SK-N-SH treated with all-trans-retinoic acid at 6 μM for 48 hours (cell line): ENCODE data around the gene FTO.
A peak's percentile ranks its signal among the peaks of the same experiment; 100 is the strongest.

ENCODE experiments used
- BACH2 ChIP-seq: fragments of 250-450 bp; sonication (Bioruptor Pico); IDR thresholded peaks from 2 replicates; pipeline ENCODE4 v1.9.0; 2021; ENCODE audit warnings: mild to moderate bottlenecking, borderline replicate concordance
- CREB5 ChIP-seq: fragments of 250-450 bp; sonication (Bioruptor Pico); IDR thresholded peaks from 2 replicates; pipeline ENCODE4 v1.5.1; 2020; ENCODE audit warnings: low read depth, mild to moderate bottlenecking, moderate library complexity
- CSDC2 ChIP-seq: fragments of 250-450 bp; sonication (Bioruptor Pico); IDR thresholded peaks from 2 replicates; pipeline ENCODE4 v1.5.0; 2020; ENCODE audit warnings: mild to moderate bottlenecking, moderate library complexity
- GLIS3 ChIP-seq: fragments of 250-450 bp; sonication (Bioruptor Pico); IDR thresholded peaks from 2 replicates; pipeline ENCODE4 v1.5.0; 2020; ENCODE audit warnings: mild to moderate bottlenecking, moderate library complexity
- OSR1 ChIP-seq: fragments of 250-450 bp; sonication (Bioruptor Pico); IDR thresholded peaks from 2 replicates; pipeline ENCODE4 v1.8.0; 2022; ENCODE audit warnings: moderate library complexity, mild to moderate bottlenecking, inconsistent platforms
- POU6F1 ChIP-seq: fragments of 250-450 bp; sonication (Bioruptor Pico); IDR thresholded peaks from 2 replicates; pipeline ENCODE4 v1.8.0; 2021; ENCODE audit warnings: low read depth, mild to moderate bottlenecking, moderate library complexity, borderline replicate concordance
- RARB ChIP-seq: fragments of 250-450 bp; sonication (Bioruptor Pico); IDR thresholded peaks from 2 replicates; pipeline ENCODE4 v1.8.0; 2021; ENCODE audit warnings: mild to moderate bottlenecking, moderate library complexity
- TOX ChIP-seq: fragments of 250-450 bp; sonication (Bioruptor Pico); IDR thresholded peaks from 2 replicates; pipeline ENCODE4 v1.8.0; 2021; ENCODE audit warnings: mild to moderate bottlenecking, moderate library complexity, borderline replicate concordance
- ZFP3 ChIP-seq: fragments of 250-450 bp; sonication (Bioruptor Pico); IDR thresholded peaks from 2 replicates; pipeline ENCODE4 v1.5.0; 2020; ENCODE audit warnings: mild to moderate bottlenecking, moderate library complexity

- TF ChIP-seq CSDC2 (CRISPR knock-in tag) (no peak), GLIS3 (CRISPR knock-in tag) (no peak), TOX (CRISPR knock-in tag) (no peak), BACH2 (CRISPR knock-in tag) (no peak), OSR1 (no peak), ZFP3 (peak; percentile 90), CREB5 (CRISPR knock-in tag) (no peak), POU6F1 (no peak), RARB (no peak)
These were observed 355.4 kb downstream of the FTO start for GRCh38 chr16:54059319-54059718.
